ENCODE measurements around the gene FCRL6.
A peak's percentile ranks its signal among the peaks of the same experiment; 100 is the strongest.

FCRL6 gene, protein sequence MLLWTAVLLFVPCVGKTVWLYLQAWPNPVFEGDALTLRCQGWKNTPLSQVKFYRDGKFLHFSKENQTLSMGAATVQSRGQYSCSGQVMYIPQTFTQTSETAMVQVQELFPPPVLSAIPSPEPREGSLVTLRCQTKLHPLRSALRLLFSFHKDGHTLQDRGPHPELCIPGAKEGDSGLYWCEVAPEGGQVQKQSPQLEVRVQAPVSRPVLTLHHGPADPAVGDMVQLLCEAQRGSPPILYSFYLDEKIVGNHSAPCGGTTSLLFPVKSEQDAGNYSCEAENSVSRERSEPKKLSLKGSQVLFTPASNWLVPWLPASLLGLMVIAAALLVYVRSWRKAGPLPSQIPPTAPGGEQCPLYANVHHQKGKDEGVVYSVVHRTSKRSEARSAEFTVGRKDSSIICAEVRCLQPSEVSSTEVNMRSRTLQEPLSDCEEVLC

GRCh38 chr1:159802111-159802510 lies at the start of gene FCRL6:
TSS of gene FCRL6 (plus strand) at chr1:159802360. CDS start at chr1:159802425, 65 bp downstream.
- no peak for DNase-seq

DNA sequence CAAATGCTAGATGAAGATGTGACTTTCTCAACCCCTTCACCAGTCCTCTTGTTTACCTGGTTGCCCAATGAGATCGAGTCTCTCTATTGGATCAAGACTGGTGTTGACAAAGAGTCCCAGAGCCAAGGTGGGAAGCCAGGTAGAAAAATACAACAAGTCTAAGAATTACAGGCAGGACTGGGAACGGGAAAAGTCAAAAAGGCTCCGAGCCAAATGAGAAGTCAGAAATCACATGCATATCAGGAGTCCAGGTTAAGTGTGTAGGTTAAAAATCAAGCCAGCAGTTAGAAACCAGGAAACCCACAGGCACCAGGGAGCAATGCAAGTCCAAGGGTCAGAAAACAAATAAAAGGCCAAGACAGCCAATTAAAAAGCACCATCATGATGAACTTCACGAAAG lies 48.8 kb upstream of the FCRL6 start:
- no peak for DNase-seq

GRCh38 chr1:159755451-159756007 lies 46.6 kb upstream of the FCRL6 start:
- DNase-seq: no peak

DNA sequence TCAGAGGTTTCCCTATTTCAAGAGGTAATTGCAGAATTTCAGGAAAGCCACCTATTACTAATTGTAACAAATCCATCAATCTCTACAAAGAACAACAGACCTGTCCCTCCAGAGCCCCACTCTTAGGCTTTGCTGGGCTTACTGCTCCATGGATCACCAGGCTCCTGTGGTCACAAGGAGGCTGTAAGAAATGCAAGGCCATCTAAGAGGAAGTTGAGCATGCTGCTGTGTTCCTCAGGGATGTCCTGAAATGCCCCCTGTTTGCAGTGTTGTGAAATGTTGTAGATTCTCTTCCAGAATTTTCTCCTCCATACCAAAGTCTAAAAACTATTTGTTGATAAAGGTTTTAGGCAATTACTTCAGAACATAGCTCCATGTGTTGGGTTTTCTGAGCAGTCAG lies 45.8 kb upstream of the FCRL6 start:
- DNase-seq: no peak

DNA sequence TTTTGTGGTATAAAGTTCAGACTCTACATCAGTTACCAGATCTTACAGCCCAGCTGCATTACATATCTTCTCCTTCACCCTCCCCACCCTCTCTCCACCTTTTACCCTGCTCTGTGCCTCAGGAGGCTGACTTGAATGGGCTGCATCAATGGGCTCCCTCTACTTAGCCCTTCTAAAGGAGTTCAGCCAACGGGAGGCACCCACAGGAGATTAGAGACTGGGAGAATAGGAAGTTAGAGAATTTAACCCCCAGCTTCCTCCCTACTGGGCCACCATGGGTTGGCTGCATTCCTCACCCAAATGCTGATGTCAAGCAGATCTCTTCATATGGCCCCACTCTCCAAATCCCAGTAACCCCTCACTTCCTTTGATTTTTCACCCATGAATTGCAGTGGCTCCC lies 38.5 kb upstream of the FCRL6 start:
- no peak for DNase-seq

DNA sequence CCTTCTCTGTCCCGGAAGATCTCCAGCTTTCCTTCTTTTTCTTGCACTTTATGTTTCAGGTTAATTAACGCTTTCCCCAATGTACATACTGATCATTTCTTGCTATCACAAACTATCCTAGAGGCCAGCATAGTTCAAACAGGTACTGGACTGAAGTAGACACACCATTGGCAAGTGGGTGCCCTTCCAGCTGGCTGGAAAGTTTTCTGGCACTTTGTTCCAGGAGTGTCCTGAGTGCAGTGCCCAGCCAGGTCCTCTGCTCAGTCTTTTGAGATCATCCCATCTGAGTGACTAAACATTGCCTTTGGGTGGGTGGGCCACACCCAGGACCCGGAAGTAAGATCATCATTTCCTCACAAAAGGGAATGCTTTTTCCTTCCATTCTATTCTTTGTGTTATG lies 36.4 kb upstream of the FCRL6 start:
- DNase-seq: no peak

DNA sequence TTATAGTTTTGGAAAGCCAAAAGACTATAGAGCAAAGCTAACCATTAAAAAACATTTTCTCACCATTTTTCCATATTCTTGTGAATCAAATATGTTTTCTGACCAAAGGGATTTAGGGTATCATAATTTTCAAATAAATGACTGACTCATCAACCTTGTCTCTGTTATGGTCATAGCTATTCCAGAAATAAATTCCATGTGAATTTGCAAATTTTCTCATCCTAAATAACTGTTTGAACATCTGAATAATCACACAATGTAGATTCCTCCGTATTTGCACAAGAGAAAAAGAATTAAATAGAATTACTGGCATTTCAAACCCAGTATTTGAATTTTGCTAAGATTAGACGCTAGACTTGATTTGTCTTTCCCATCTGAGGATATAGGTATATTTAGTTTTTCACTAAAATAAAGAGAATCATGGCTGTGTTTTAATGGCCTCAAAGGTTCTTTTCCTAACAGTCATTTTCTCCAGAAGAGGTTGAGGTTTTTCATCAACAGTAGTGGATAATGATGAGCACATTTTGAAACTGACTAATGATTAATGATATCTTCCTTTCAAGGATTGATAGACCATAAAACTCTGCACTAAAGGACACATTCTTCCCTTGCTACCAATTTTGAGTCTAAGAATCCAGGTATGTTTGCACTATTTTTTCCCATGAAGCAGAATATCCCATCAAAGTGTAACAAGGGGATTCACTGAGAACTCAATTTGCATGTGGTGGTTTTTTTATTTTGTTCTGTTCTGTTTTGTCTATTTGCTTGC lies 30.8 kb upstream of the FCRL6 start:
- DNase-seq: no peak

- DNase-seq: no peak
Measured at GRCh38 chr1:159774465-159774864, 27.7 kb upstream of the FCRL6 start.

GRCh38 chr1:159775716-159776115 lies 26.4 kb upstream of the FCRL6 start:
- DNase-seq: no peak

GRCh38 chr1:159778266-159778665 lies 23.9 kb upstream of the FCRL6 start:
- no peak for DNase-seq

DNA sequence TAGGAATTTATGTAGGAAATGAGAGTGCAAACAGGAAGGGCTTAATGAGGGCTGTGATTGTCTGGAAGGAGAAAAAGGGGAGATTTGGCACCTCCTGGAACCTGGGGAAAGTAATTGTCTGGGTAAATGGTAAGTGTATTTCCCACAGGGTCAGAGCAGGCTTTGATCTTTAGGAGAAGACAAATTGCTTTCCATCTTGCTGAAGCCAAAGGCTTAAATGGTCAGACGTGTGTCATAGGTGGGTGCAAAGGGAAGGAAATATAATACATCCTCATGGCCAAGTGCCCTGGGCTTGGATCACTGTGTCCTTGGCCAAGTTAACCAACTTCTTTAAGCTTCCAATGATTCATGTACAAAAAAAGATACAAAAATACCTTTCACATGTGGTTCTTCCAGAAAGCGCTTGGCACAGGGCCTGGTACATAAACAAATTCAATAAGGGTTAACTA lies 22.7 kb upstream of the FCRL6 start:
- DNase-seq: no peak

- peak; percentile 64 for DNase-seq
Measured at GRCh38 chr1:159780583-159781582, 21.3 kb upstream of the FCRL6 start, which contains the start of gene DUSP23. TSS of gene DUSP23 (plus strand) at chr1:159780962. CDS start at chr1:159781101, 139 bp downstream.

DNA sequence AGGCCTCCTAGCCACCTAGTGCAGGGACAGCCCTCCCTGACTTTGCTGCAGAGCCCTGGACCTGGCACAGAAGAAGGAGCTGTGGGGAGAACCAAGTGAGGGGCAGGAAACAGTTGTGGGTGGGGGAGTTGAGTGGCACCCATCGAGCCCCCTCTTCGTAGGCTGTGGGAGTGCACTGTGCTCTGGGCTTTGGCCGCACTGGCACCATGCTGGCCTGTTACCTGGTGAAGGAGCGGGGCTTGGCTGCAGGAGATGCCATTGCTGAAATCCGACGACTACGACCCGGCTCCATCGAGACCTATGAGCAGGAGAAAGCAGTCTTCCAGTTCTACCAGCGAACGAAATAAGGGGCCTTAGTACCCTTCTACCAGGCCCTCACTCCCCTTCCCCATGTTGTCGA lies 20.2 kb upstream of the FCRL6 start:
- DNase-seq: no peak

DNA sequence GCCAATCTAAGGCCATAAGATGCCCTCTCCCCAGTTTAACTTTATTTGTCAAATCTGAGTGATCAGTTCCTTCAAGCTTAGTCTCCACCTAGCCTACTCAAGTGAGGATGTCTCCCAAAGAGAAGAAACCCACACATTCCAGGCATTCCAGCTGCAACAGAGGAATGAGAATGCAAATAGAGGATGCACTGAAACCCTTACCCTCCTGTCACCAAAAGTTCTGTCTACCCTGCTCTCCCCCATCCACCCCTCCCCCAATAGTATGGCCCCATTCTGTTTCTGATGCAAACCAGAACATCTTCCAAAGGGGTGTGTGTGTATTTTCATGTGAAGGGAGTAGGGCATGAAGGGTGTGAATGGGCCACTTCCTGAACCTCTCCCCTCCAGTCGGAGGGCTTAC lies 18.4 kb upstream of the FCRL6 start:
- no peak for DNase-seq

DNA sequence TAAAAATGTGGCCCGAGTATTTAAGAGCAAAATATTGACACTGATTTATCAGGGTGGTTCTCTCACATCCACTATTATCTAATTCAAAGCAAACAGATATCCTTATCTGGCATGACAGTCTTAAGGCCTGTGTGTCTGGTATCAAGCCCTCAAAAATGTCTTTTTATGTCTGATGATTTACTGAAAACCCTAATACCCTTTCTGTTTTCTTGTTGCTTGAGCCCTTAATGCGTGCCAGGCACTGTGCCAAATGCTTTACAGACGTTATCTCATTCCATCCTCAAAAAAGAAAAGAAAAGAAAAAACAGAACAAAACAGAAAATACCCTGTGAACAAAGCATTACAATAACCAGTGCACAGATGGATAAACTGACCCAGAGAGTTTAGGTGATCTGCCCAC lies 15.7 kb upstream of the FCRL6 start:
- DNase-seq: no peak

- DNase-seq: no peak
Measured at GRCh38 chr1:159786966-159787365, 15.2 kb upstream of the FCRL6 start.

- DNase-seq: no peak
Measured at GRCh38 chr1:159790237-159790917, 11.8 kb upstream of the FCRL6 start.

DNA sequence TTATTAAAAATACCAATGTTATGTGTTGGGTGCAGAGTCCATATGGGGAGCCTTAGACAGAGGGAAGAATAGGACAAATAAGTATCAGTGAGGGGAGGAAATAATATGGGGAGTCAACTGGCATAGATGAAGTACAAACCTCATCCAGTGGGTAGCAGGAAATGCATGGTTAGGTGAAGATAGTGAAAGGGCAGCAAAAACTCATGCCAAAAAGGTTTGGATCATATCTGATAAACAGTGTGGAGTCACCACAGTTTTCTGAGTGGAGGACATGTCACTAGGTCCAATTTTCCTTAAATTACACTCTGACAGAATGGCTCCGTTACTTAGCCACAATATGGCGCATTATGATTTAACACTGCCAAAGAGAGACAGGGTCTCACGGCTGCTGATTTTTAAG lies 11.1 kb upstream of the FCRL6 start:
- no peak for DNase-seq

DNA sequence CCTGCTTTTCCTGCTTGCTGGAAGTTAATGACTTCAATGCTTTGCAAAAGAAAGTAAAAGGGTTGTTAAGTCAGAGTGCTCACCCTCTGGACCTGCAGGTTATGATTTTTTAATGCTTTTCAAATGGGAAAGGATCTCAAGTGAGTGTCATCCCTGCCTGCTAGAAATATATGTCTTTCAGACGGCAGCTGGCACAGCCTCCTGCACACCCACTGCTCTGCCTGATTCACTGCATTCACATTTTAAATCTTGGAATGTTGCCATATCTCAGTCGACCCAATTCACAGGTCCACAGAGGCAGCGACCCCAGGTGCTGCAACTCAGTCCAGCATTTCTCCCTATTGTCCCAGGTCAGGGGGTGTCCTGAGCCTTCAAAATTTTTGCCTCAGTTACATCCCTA lies 10.7 kb upstream of the FCRL6 start:
- no peak for DNase-seq

DNA sequence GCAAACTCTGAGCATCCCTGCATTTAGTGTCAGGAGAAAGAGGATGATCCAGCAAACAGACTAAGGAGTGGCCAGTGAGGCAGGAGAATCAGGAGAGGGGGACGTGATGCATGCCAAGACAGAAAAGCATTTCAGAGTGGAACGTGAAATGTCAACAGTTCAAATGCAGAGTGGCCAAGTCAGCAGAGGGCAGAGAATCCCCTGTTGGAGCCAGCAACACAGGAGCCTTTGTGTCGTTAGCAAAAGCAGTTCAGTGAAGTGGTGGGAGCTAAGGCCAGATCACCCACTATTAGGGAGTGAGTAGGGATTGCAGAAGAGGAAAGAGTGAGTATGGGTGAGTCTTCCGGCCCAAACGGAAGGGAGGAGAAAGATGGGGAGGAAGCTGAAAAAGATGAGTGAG lies 6.6 kb upstream of the FCRL6 start:
- DNase-seq: no peak

DNA sequence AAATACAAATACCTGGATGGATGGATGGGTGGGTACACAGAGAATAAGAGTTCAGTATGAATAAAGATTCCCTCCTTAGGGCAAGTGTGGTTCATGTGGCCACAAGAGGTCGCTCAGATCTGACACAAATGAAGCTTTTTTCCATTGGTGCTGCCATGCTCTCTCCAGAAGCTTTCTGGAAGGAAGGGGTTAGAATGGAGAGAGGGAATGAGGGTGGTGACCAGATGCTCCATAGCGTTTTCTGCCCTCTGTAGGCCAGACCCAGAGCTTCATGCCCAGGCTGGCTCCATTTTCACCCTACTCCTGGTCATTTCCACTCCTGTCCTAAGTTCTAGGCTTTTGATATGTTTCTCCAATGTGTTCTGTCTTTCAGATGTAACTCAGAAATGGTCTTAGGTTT lies 3.3 kb upstream of the FCRL6 start:
- DNase-seq: peak; percentile 54

DNA sequence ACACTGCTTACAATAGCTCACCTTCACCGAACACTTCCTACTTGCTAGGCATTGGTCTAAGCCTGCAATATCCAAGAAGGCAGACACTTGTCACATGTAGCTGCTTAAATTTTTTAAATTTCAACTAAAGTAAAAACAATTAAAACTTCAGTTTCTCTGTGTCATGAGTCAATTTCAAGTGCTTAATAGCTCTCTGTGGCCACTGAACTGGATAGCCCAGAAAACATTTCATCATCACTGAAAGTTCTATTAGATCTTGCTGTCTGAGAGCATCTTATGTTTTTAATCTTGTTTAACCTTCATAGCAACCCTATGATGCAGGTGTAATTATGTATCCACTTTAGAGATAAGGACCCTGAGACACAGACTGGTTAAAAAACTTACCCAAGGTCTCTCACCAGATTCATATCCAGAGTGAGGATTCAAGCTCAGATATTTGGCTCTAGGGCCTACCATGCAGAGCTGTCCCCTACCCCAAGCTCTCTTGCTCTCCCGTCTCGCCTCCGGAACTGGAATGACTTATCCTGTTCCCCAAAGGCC lies 2.6 kb upstream of the FCRL6 start:
- DNase-seq: no peak
